ENCODE measurements around the gene ADARB2.

Gene ADARB2

DNA sequence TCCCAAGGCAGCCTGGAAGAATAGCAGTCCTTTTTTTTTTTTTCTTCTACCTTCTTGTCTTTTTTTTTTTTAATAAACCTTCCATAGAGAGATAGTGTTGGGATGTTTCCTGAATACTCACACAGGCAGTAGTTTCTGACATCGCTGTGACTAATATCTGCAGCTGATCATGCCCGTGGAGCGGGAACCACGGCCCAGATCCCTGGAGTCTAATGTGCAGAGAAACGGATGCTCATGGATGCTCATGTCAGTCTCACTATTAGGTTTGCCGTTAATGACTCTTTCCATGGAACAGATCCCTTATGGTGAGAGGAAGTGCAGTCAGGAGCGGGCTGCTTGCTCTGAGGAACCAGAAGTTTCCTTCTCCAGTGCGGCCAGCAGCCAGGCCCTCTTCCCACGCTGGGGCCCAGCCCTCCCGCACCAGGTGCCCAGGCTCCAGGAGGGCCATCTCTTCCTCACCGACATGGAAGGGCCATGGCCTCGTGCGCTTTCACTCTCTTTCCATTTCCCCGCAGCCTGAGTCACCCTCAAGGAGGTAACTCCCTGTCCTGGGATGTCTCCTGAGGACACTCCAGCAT, 548.7 kb downstream of the ADARB2 start:
- no peak for TF ChIP-seq CTCF (conservative IDR thresholded peaks at IDR 0.05; ENCODE audit: low read depth, low read length)
- no peak overlapping the region for H2AFZ ChIP-seq (ENCODE audit: low read depth)
- no peaks in the 10 kb centered on the region for H3K36me3 ChIP-seq (ENCODE audit: insufficient read depth)
- H3K27ac ChIP-seq, result no peak overlapping the region
- no peak overlapping the region for H3K9ac ChIP-seq
- H3K4me1 ChIP-seq (ENCODE audit: low read depth, poor library complexity, severe bottlenecking), result no peaks in the 10 kb centered on the region
- H3K4me3 ChIP-seq (IDR thresholded peaks at IDR 0.05; ENCODE audit: insufficient read depth, low read depth, low read length), result no peak overlapping the region
- no peak overlapping the region for H3K4me2 ChIP-seq
- no peaks in the 10 kb centered on the region for H3K27me3 ChIP-seq (ENCODE audit: insufficient read depth, low read depth)
- H3K79me2 ChIP-seq (ENCODE audit: insufficient read depth, low read depth), result no peaks in the 10 kb centered on the region
- H4K20me1 ChIP-seq (ENCODE audit: insufficient read depth), result no peaks in the 10 kb centered on the region

DNA sequence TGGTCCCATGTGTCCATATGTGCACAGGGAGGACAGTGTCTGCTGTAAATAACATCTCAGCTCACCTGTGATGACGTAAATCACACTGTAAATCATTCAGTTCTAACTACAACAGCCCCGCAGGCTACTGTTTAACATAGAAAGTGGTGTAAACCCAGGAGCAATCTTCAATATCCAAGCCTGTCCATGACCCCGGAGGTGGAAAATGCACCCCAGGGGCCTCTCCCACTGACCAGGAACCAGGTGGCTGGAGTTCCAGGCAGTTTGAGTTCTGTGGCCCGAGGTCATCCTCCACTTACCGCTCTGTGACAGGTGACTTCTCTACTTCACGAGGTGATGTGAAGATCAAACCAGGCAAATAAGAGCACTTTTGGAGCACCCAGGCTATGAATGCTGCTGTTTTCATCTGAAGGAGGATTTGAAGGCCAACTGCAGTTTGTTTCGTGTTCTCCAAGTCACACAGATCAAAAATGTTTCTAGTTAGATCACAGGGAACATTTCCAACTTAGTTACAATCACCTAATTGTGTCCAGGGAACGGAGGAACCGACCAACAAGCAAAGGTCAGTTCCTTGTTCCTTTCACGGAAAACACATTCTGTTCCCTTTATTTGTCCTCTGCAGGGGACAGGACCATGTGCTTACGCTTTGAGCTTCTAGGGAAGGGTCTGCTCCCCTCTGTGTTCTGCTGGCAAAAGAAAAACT, 549.3 kb downstream of the ADARB2 start:
- Histone ChIP-seq H3K4me1 (ENCODE audit: low read depth, poor library complexity, severe bottlenecking) (no peaks in the 10 kb centered on the region), H3K4me2 (no peak overlapping the region), H3K4me3 (IDR thresholded peaks at IDR 0.05; ENCODE audit: insufficient read depth, low read depth, low read length) (no peak overlapping the region)

DNA sequence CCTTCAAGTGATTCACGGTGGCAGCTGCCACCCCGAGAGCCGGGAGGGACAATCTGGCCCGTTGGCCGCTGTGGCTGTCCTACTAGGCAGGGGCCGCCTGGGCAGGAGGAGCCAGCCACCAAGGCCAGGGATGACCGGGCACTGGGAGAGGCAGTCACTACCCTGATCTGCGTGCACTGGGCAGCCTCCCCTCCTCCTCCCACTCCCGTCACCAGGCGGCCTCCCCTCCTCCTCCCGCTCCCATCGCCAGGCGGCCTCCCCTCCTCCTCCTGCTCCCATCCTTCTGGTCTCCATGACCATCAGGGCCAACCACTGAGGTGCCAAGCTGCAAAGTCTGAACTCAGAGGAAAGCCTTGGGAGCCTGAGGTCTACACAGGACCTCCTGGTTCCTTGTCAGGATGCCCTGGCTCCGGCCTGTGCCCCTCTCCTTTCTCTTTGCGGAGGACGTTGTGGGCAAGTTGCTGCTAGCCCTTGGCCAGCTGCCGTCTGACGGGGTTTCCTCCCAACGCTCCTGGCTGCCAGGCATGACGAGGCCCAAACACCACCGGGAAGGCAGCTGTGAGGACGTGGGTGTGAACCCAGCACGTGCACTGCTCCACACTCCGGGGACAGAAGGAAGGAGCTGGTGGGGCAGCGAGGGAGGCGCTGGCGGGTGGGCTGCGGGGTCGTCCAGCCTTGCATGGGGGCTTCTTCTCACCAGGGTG, 550.0 kb downstream of the ADARB2 start:
- no peak overlapping the region for H3K4me3 ChIP-seq (IDR thresholded peaks at IDR 0.05; ENCODE audit: insufficient read depth, low read depth, low read length)
- H3K79me2 ChIP-seq (ENCODE audit: insufficient read depth, low read depth), result no peaks in the 10 kb centered on the region
- H4K20me1 ChIP-seq (ENCODE audit: insufficient read depth), result no peaks in the 10 kb centered on the region
- H3K4me2 ChIP-seq, result no peak overlapping the region
- H3K27ac ChIP-seq, result no peak overlapping the region
- no peaks in the 10 kb centered on the region for H3K4me1 ChIP-seq (ENCODE audit: low read depth, poor library complexity, severe bottlenecking)
- no peak overlapping the region for H3K9ac ChIP-seq
- H3K36me3 ChIP-seq (ENCODE audit: insufficient read depth), result no peaks in the 10 kb centered on the region
- TF ChIP-seq CTCF (conservative IDR thresholded peaks at IDR 0.05; ENCODE audit: low read depth, low read length), result no peak
- H3K27me3 ChIP-seq (ENCODE audit: insufficient read depth, low read depth), result no peaks in the 10 kb centered on the region
- H2AFZ ChIP-seq (ENCODE audit: low read depth), result no peak overlapping the region

More for the DNA sequence above, 549.3 kb downstream of the ADARB2 start:
- Histone ChIP-seq H3K79me2 (ENCODE audit: insufficient read depth, low read depth) (no peaks in the 10 kb centered on the region), H4K20me1 (ENCODE audit: insufficient read depth) (no peaks in the 10 kb centered on the region), H2AFZ (ENCODE audit: low read depth) (no peak overlapping the region), H3K36me3 (ENCODE audit: insufficient read depth) (no peaks in the 10 kb centered on the region), H3K27ac (no peak overlapping the region), H3K9ac (no peak overlapping the region), H3K27me3 (ENCODE audit: insufficient read depth, low read depth) (no peaks in the 10 kb centered on the region)
- TF ChIP-seq CTCF (conservative IDR thresholded peaks at IDR 0.05; ENCODE audit: low read depth, low read length), result no peak

DNA sequence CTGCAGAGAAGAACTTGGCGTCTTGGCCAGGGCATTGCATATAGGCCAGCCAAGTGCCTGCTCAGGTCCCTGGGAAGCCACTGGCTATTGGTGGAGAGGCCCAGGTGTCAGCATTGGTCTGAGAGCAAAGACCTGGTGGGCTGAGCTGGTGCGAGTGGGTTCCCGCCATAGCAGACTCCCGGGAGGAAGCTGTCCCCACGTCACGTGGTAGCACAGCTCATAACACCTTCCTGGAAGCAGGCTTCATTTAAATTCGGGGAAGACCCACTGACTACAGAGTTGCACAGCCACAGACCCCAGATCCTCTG, 550.7 kb downstream of the ADARB2 start:
- H3K4me2 ChIP-seq, result no peak overlapping the region
- no peaks in the 10 kb centered on the region for H3K36me3 ChIP-seq (ENCODE audit: insufficient read depth)
- no peak for TF ChIP-seq CTCF (conservative IDR thresholded peaks at IDR 0.05; ENCODE audit: low read depth, low read length)
- no peak overlapping the region for H3K9ac ChIP-seq
- no peaks in the 10 kb centered on the region for H3K4me1 ChIP-seq (ENCODE audit: low read depth, poor library complexity, severe bottlenecking)
- no peak overlapping the region for H3K27ac ChIP-seq
- H2AFZ ChIP-seq (ENCODE audit: low read depth), result no peak overlapping the region
- H3K27me3 ChIP-seq (ENCODE audit: insufficient read depth, low read depth), result no peaks in the 10 kb centered on the region
- no peaks in the 10 kb centered on the region for H3K79me2 ChIP-seq (ENCODE audit: insufficient read depth, low read depth)
- no peak overlapping the region for H3K4me3 ChIP-seq (IDR thresholded peaks at IDR 0.05; ENCODE audit: insufficient read depth, low read depth, low read length)
- H4K20me1 ChIP-seq (ENCODE audit: insufficient read depth), result no peaks in the 10 kb centered on the region
